Activated naive CD4-positive, alpha-beta T cell treated with anti-CD3 and anti-CD28 coated beads for 36 hours (primary cell): ENCODE data around the gene DNAH6. TPM values are rescaled to one million over a fixed set of nuclear protein-coding genes. Genes with fewer than 3 reads are reported as not detected.

Source experiments
- CTCF ChIA-PET: fragments of 350-600 bp; sonication (Branson Sonifier 250); formaldehyde crosslinking; loops from one replicate; lab custom pipeline; 2021; ENCODE audit warnings: antibody characterized with exemption; lab: Charles Lee
- DNase-seq: peaks from one replicate; pipeline ENCODE4 v3.0.0-alpha.2; 2020
- H3K27ac Mint-ChIP-seq: one replicate; pipeline ENCODE4 v1.8.0; 2021; ENCODE audit warnings: mild to moderate bottlenecking, mixed read lengths
- H3K27me3 Mint-ChIP-seq: one replicate; pipeline ENCODE4 v1.8.0; 2021; ENCODE audit warnings: low read depth, mixed read lengths
- H3K36me3 Mint-ChIP-seq: one replicate; pipeline ENCODE4 v1.8.0; 2021; ENCODE audit warnings: low read depth, mixed read lengths
- H3K4me1 Mint-ChIP-seq: one replicate; pipeline ENCODE4 v1.8.0; 2021; ENCODE audit warnings: low read depth, mixed read lengths
- H3K4me3 Mint-ChIP-seq: one replicate; pipeline ENCODE4 v1.8.0; 2021; ENCODE audit warnings: mild to moderate bottlenecking, moderate library complexity, mixed read lengths
- H3K9me3 Mint-ChIP-seq: one replicate; pipeline ENCODE4 v1.8.0; 2021; ENCODE audit warnings: mixed read lengths
- intact Hi-C: fragments of 100-400 bp; cut with micrococcal nuclease; formaldehyde crosslinking; loops from one replicate; pipeline ENCODE4 v1.15.1; 2023
- total RNA-seq, 2 experiments: library from RNA; stranded (reverse); gene quantifications; one replicate each; pipeline ENCODE4 v1.2.3, GENCODE V29; 2021

DNAH6 gene
- total RNA-seq, 2 experiments from 2014 or later, result 0.07 to 0.62 TPM

- Mint-ChIP-seq H3K4me3 (no peak overlapping the region), H3K9me3 (no peaks in the 10 kb centered on the region), H3K27ac (no peak overlapping the region), H3K36me3 (no peaks in the 10 kb centered on the region), H3K4me1 (peaks cover 19% of the 10 kb centered on the region), H3K27me3 (no peaks in the 10 kb centered on the region)
- DNase-seq, result no peak
- CTCF ChIA-PET, result no interaction called here
- intact Hi-C loops, result no loop called here
Measured at GRCh38 chr2:84674099-84674498, 157.8 kb downstream of the DNAH6 start.

DNA sequence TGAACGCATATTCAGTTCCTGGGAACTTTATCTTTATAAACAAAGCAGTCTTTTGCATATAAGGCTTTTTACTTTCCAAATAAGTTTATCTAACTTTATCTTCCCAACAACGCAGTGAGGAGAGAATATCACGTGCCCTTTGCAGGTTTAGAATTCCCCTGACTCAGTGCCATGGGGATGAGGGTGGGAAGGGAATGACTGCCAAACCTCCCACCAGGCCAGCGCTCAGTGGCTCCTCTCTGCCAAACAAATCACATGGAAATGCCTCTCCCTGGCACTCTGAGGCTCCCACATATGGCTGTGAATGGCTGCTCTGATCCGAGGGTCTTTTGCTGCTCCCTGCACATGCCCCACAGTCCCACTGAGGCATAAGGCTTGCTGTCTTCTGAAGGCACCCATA, 158.3 kb downstream of the DNAH6 start:
- Mint-ChIP-seq H3K27ac (no peak overlapping the region), H3K27me3 (no peaks in the 10 kb centered on the region), H3K36me3 (no peaks in the 10 kb centered on the region), H3K4me1 (peaks cover 19% of the 10 kb centered on the region), H3K9me3 (no peaks in the 10 kb centered on the region), H3K4me3 (no peak overlapping the region)
- CTCF ChIA-PET, result interaction anchor here (1.1 kb wide), 1 partner anchor 355 kb away, joined by 4 read pairs; no protein-coding TSS in a partner anchor
- DNase-seq, result no peak
- intact Hi-C loops, result no loop called here

DNA sequence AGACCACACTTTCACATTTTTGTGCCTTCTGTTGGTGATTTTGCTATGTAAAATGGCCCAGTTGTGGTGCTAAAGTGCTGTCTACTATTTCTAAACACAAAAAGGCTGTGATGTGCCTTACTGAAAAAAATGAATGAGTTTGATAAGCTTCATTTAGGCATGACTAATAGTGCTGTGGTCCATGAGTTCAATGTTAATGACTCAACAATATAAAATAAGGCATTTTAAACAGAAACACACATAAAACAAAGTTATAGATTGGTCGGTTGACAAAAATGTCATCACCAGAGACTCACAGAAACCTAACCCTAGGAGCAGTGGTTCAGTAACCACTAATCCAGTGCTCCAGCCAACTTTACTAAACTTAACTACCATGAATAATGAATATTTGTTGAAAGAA, 160.0 kb downstream of the DNAH6 start:
- Mint-ChIP-seq H3K4me1 (peaks cover 19% of the 10 kb centered on the region), H3K9me3 (no peaks in the 10 kb centered on the region), H3K4me3 (no peak overlapping the region), H3K27me3 (no peaks in the 10 kb centered on the region), H3K36me3 (peaks cover 3% of the 10 kb centered on the region), H3K27ac (no peak overlapping the region)
- intact Hi-C loops, result no loop called here
- CTCF ChIA-PET, result interaction anchor here (1.1 kb wide), 1 partner anchor 249 kb away, joined by 4 read pairs; no protein-coding TSS in a partner anchor
- no peak for DNase-seq

GRCh38 chr2:84678214-84678613, 161.9 kb downstream of the DNAH6 start:
- intact Hi-C loops, result no loop called here
- no peak overlapping the region for H3K4me3 Mint-ChIP-seq
- H3K27ac Mint-ChIP-seq, result no peak overlapping the region
- no peaks in the 10 kb centered on the region for H3K9me3 Mint-ChIP-seq
- H3K27me3 Mint-ChIP-seq, result no peaks in the 10 kb centered on the region
- CTCF ChIA-PET, result no interaction called here
- no peak for DNase-seq
- H3K36me3 Mint-ChIP-seq, result peaks cover 3% of the 10 kb centered on the region
- H3K4me1 Mint-ChIP-seq, result peaks cover 16% of the 10 kb centered on the region

DNA sequence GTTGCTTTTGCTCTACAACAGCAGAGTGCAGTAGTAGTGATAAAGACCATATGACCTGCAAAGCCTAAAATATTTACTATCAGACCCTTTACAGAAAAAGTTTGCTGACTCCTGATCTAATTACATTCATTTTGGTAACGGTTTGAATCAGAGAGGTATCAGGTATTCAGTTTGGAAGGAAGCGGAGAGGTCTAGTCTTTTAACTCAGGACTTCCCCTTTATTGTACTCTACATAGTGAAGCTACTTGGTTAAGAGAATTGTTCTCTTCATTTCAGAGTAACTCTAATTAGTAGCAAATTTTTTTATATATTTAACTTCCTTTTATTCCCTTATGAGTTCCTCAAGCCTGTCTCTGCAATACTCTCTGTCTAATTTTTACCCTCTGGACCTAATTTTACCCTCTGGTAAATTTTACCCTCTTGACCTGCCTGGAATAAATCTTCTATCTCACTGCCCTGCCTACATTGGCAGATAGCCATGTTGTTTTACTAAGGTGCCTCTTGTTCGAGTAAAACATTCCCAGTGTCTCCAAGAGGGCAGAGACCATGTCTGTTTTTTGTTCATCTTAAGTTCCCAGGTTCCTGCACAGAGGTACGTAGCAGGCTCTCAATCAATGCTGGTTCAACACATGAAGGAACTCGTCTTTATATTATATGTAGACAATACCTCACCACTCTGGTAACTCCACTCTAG, 170.6 kb downstream of the DNAH6 start:
- CTCF ChIA-PET, result interaction anchor here (0.6 to 0.9 kb wide), 2 partner anchors 22 to 28 kb away, joined by 3 read pairs; no protein-coding TSS in a partner anchor
- H3K36me3 Mint-ChIP-seq, result no peaks in the 10 kb centered on the region
- intact Hi-C loops, result loop anchor here (1.0 kb wide), 1 partner anchor 38 kb away; no protein-coding TSS in a partner anchor
- DNase-seq, result no peak
- no peak overlapping the region for H3K4me3 Mint-ChIP-seq
- no peaks in the 10 kb centered on the region for H3K9me3 Mint-ChIP-seq
- peaks cover 37% of the 10 kb centered on the region for H3K4me1 Mint-ChIP-seq
- H3K27ac Mint-ChIP-seq, result no peak overlapping the region
- no peaks in the 10 kb centered on the region for H3K27me3 Mint-ChIP-seq

- no peaks in the 10 kb centered on the region for H3K36me3 Mint-ChIP-seq
- intact Hi-C loops, result no loop called here
- no peaks in the 10 kb centered on the region for H3K9me3 Mint-ChIP-seq
- CTCF ChIA-PET, result interaction anchor here (0.6 to 1.5 kb wide), 6 partner anchors 18 to 191 kb away, joined by 3 to 7 read pairs (median 4); no protein-coding TSS in a partner anchor
- H3K27ac Mint-ChIP-seq, result no peak overlapping the region
- DNase-seq, result no peak
- no peak overlapping the region for H3K4me3 Mint-ChIP-seq
- no peaks in the 10 kb centered on the region for H3K27me3 Mint-ChIP-seq
- peaks cover 37% of the 10 kb centered on the region for H3K4me1 Mint-ChIP-seq
Measured at GRCh38 chr2:84687498-84688149, 171.3 kb downstream of the DNAH6 start.

DNA sequence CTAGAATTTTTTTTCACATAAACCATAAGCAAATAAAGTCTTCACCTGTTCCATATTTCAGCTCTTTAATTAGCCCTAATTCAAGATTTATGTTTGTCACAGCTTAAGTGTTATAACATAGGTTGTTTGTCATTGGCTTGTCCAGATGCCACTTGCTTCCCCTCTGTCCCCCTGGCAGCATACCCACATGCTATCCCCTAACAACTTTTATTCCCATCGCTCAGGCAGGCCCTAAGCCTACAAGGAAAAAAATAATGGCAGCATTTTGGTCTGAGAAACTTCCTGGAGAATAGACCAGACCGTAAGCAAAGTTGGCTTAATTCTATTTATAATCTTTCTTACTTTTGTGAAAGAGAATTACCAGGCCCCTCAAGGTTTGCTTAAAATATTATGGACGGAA, 173.9 kb downstream of the DNAH6 start:
- Mint-ChIP-seq H3K27me3 (no peaks in the 10 kb centered on the region), H3K4me1 (peaks cover 47% of the 10 kb centered on the region), H3K9me3 (no peaks in the 10 kb centered on the region), H3K36me3 (no peaks in the 10 kb centered on the region), H3K27ac (no peak overlapping the region), H3K4me3 (no peak overlapping the region)
- DNase-seq, result no peak
- intact Hi-C loops, result loop anchor here (5.0 kb wide), 1 partner anchor 193 kb away; no protein-coding TSS in a partner anchor
- CTCF ChIA-PET, result interaction anchor here (0.7 kb wide), 1 partner anchor 92 kb away, joined by 3 read pairs; no protein-coding TSS in a partner anchor

DNA sequence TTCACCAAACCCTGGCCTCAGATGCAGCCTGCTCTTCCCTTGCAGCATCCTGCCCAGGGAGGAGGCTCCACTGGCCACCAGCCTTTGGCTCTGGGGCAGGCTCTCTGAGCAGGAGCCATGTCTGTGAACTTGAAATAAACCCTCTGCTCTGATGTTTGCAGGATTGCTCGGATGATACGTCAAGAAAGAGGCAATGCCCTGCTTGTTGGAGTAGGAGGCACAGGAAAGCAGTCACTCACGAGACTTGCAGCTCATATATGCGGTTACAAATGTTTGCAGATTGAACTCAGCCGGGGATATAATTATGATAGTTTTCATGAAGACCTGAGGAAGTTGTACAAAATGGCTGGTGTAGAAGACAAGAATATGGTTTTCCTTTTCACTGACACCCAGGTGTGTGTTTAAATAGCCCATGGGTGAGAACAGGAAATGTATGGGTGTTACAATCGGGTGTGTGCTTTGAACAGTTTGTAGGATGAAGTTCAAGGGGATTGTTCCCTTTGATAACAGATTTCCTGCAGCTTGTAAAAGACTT, 177.9 kb downstream of the DNAH6 start:
- H3K4me3 Mint-ChIP-seq, result peak overlapping the region; percentile 66
- DNase-seq, result peak; percentile 41
- H3K36me3 Mint-ChIP-seq, result no peaks in the 10 kb centered on the region
- H3K4me1 Mint-ChIP-seq, result peaks cover 37% of the 10 kb centered on the region
- H3K27me3 Mint-ChIP-seq, result no peaks in the 10 kb centered on the region
- intact Hi-C loops, result loop anchor here (1.0 to 5.0 kb wide), 2 partner anchors 13 to 197 kb away; no protein-coding TSS in a partner anchor
- peak overlapping the region; percentile 54 for H3K27ac Mint-ChIP-seq
- CTCF ChIA-PET, result no interaction called here
- no peaks in the 10 kb centered on the region for H3K9me3 Mint-ChIP-seq

- H3K4me1 Mint-ChIP-seq, result peaks cover 21% of the 10 kb centered on the region
- H3K4me3 Mint-ChIP-seq, result no peak overlapping the region
- CTCF ChIA-PET, result no interaction called here
- intact Hi-C loops, result no loop called here
- H3K36me3 Mint-ChIP-seq, result peaks cover 1% of the 10 kb centered on the region
- H3K27me3 Mint-ChIP-seq, result no peaks in the 10 kb centered on the region
- DNase-seq, result no peak
- peaks cover 22% of the 10 kb centered on the region for H3K9me3 Mint-ChIP-seq
- H3K27ac Mint-ChIP-seq, result no peak overlapping the region
Measured at GRCh38 chr2:84697895-84698294, 181.6 kb downstream of the DNAH6 start.

DNA sequence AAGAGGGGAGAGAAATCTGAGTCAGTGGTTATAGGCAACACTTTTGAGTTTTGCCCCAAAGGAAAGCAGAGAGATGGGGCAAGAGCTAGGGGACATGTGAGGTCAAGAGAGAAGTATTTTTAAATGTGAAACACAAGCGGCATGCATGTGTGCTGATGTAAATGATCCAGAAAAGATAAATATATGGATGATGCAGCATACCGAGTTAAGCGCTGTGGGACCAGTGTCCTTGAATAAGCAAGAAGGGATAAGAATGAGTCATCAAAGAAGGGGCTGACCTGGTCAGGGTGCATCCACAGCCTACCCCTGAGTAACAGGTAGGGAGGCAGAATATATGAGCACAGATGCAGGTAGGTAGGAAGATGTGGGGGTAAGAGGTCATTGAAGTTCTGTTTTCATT, 183.7 kb downstream of the DNAH6 start:
- Mint-ChIP-seq H3K27ac (no peak overlapping the region), H3K27me3 (no peaks in the 10 kb centered on the region), H3K4me3 (no peak overlapping the region), H3K36me3 (peaks cover 3% of the 10 kb centered on the region), H3K9me3 (peaks cover 22% of the 10 kb centered on the region), H3K4me1 (peaks cover 9% of the 10 kb centered on the region)
- DNase-seq, result no peak
- intact Hi-C loops, result no loop called here
- CTCF ChIA-PET, result no interaction called here

DNA sequence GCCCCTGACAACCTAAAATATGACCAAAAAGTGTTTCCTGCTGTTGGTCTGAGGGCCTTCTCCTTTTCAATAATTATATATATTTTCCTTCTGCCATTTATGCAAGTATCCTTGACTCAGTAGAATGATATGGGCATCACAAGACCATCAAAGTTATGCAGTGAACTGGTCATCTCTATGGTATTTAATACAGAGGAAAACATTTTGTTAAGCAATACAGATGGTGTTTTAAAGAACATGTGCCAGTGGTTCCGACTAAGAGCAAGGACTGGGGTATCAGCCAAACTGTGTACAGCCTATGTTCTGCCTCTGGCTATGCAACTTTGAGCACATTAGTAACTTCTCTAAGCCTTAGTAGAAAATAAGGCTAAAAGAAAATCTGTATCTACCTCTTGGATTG, 185.6 kb downstream of the DNAH6 start:
- Mint-ChIP-seq H3K9me3 (peaks cover 22% of the 10 kb centered on the region), H3K27me3 (no peaks in the 10 kb centered on the region), H3K4me3 (no peak overlapping the region), H3K4me1 (peaks cover 18% of the 10 kb centered on the region), H3K36me3 (peaks cover 3% of the 10 kb centered on the region), H3K27ac (no peak overlapping the region)
- intact Hi-C loops, result no loop called here
- DNase-seq, result no peak
- CTCF ChIA-PET, result no interaction called here

- intact Hi-C loops, result no loop called here
- H3K36me3 Mint-ChIP-seq, result peaks cover 3% of the 10 kb centered on the region
- CTCF ChIA-PET, result interaction anchor here (1.4 kb wide), 1 partner anchor 20 kb away, joined by 4 read pairs; no protein-coding TSS in a partner anchor
- no peaks in the 10 kb centered on the region for H3K27me3 Mint-ChIP-seq
- H3K27ac Mint-ChIP-seq, result no peak overlapping the region
- H3K9me3 Mint-ChIP-seq, result peaks cover 22% of the 10 kb centered on the region
- DNase-seq, result no peak
- peaks cover 23% of the 10 kb centered on the region for H3K4me1 Mint-ChIP-seq
- no peak overlapping the region for H3K4me3 Mint-ChIP-seq
Measured at GRCh38 chr2:84702941-84703340, 186.6 kb downstream of the DNAH6 start.
